22Rv1 (cell line): ENCODE results near the gene RPP25.

Experiments
- H3K27ac ChIP-seq: fragments of 450-650 bp; 2 replicates; pipeline ENCODE4 v1.5.1; 2017
- CTCF ChIP-seq: fragments of 450-650 bp; IDR thresholded peaks from 2 replicates; pipeline ENCODE4 v1.5.1; 2017; ENCODE audit warnings: mild to moderate bottlenecking
- ZFX ChIP-seq: fragments of 450-650 bp; IDR thresholded peaks from 2 replicates; pipeline ENCODE4 v1.6.1; 2017; ENCODE audit warnings: antibody characterized with exemption, borderline replicate concordance

RPP25 gene

GRCh38 chr15:74958908-74959585 lies 2.5 kb upstream of the RPP25 start:
- no peak for TF ChIP-seq ZFX
- TF ChIP-seq CTCF, result no peak
- H3K27ac ChIP-seq, result no peak overlapping the region

GRCh38 chr15:74958320-74958907 lies 1.8 kb upstream of the RPP25 start:
- TF ChIP-seq ZFX (no peak), CTCF (peak; percentile 13; the same call in 1 of the 2 replicates)
- H3K27ac ChIP-seq, result no peak overlapping the region

- TF ChIP-seq CTCF, result no peak
- TF ChIP-seq ZFX, result no peak
- H3K27ac ChIP-seq, result peak overlapping the region; percentile 81
Measured at GRCh38 chr15:74957476-74958035, 984 bp upstream of the RPP25 start.

GRCh38 chr15:74955796-74956647 lies 550 bp downstream of the RPP25 start:
- TF ChIP-seq CTCF (peak; percentile 64), ZFX (no peak)
- peak overlapping the region; percentile 81 for H3K27ac ChIP-seq

- TF ChIP-seq CTCF (no peak), ZFX (no peak)
Measured at GRCh38 chr15:74955017-74955416, 1.6 kb downstream of the RPP25 start.

GRCh38 chr15:74954515-74954914 lies 2.1 kb downstream of the RPP25 start:
- TF ChIP-seq ZFX, result no peak
- TF ChIP-seq CTCF, result no peak
- H3K27ac ChIP-seq, result no peak overlapping the region

More at GRCh38 chr15:74955017-74955416, 1.6 kb downstream of the RPP25 start:
- no peak overlapping the region for H3K27ac ChIP-seq
